CD1c-positive myeloid dendritic cell (primary cell): ENCODE measurements around the gene FCHO2.
"Not testable (repeated sequence)": the region's sequence is repeated elsewhere in the genome, so short reads cannot be mapped to it uniquely, and the experiment has no call there.

Experiments
- DNase-seq: peaks from one replicate; pipeline ENCODE4 v3.0.0-alpha.2; 2016; ENCODE audit errors: extremely low spot score

The FCHO2 gene

GRCh38 chr5:72955143-72955767 is 586 bp upstream of the FCHO2 start:
- no peak for DNase-seq

- DNase-seq, result peak; percentile 67
Observed at GRCh38 chr5:72956324-72957140, 691 bp downstream of the FCHO2 start.

- DNase-seq, result no peak
Observed at GRCh38 chr5:72957337-72957736, 1.5 kb downstream of the FCHO2 start.

DNA sequence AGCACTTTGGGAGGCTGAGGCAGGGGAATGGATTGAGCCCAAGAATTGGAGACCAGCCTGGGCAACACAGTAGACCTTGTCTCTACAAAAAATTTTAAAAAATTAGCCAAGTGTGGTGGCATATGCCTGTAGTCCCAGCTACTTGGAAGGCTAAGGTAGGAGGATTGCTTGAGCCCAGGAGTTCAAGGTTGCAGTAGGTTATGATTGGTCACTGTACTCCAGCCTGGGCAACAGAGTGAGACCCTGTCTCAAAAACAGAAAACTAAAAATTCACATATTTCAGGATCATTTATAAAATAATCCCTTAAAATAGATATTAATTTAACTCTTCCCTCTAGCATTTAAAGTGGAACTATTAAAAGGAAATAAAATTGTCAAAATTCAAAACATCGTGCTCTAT is 3.4 kb downstream of the FCHO2 start:
- DNase-seq, result no peak

GRCh38 chr5:72974481-72974880 is 18.6 kb downstream of the FCHO2 start:
- DNase-seq, result not testable (repeated sequence)

DNA sequence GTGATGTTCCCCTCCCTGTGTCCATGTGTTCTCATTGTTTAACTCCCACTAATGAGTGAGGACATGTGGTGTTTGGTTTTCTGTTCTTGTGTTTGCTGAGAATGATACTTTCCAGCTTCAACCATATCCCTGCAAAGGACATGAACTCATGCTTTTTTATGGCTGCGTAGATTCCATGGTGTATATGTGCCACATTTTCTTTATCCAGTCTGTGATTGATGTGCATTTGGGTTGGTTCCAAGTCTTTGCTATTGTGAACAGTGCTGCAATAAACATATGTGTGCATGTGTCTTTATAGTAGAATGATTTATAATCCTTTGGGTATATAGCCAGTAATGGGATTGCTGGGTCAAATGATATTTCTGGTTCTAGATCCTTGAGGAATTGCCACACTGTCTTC is 21.0 kb downstream of the FCHO2 start:
- not testable (repeated sequence) for DNase-seq

GRCh38 chr5:72985719-72986118 is 29.9 kb downstream of the FCHO2 start:
- DNase-seq, result no peak

- DNase-seq, result no peak
Observed at GRCh38 chr5:72988769-72989168, 32.9 kb downstream of the FCHO2 start.

GRCh38 chr5:72991394-72991793 is 35.6 kb downstream of the FCHO2 start:
- no peak for DNase-seq

GRCh38 chr5:72994578-72994977 is 38.7 kb downstream of the FCHO2 start:
- no peak for DNase-seq

- DNase-seq, result no peak
Observed at GRCh38 chr5:72996632-72997031, 40.8 kb downstream of the FCHO2 start.

- no peak for DNase-seq
Observed at GRCh38 chr5:72999916-73000315, 44.1 kb downstream of the FCHO2 start.

- no peak for DNase-seq
Observed at GRCh38 chr5:73005886-73006285, 50.0 kb downstream of the FCHO2 start.

DNA sequence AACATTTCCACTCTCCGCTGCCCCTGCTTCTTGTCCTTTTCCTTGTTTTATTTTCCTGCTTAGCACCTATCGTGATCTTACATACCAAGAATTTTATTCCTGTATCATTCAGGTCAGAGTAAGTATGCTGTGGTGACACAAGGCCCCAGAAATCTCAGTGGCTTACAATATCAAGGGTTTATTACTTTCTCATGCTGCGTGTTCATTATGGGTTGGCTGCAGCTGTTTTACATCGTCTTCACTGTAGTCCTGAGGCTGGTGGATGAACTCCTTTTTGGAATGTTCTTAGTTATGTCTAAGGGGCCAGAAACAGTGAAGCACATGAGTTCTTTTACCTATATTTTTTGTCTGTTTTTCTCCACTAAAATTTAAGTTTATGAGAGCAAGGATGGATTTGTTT is 51.2 kb downstream of the FCHO2 start:
- DNase-seq, result no peak

DNA sequence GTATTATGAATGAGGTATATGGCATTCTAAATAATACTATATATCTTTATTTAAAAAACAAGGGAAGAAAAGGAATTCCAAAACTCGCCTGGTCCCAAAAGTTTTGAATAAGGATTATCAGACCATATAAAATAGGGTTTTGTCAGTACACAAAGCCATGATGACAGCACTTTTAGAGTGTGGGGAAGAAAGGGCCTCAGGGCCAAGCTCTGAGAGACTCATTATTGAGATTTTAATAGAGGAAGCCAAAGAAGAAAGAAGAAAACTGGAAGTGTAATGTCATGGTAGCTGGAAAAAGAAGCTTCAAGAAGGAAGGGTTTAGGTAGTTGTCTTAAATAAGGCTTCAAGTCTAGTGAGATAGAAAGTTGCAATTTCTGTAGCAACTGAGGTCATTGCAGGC is 53.0 kb downstream of the FCHO2 start:
- DNase-seq, result no peak

DNA sequence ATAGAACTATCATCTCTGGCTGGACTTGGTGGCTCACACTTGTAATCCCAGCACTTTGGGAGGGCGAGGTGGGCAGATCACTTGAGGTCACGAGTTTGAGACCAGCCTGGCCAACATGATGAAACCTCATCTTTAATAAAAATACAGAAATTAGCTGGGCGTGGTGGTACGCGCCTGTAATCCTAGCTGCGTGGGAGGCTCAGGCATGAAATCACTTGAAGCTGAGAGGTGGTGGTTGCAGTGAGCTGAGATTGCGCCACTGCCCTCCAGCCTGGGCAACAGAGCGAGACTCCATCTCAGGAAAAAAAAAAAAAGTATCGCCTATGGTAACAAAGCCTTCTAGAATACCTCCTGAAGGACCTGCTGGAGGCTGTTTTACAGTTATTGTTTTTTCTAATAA is 55.8 kb downstream of the FCHO2 start:
- not testable (repeated sequence) for DNase-seq

- no peak for DNase-seq
Observed at GRCh38 chr5:73018892-73019291, 63.1 kb downstream of the FCHO2 start.

GRCh38 chr5:73019766-73020165 is 63.9 kb downstream of the FCHO2 start:
- DNase-seq, result no peak

GRCh38 chr5:73022471-73023169 is 66.8 kb downstream of the FCHO2 start:
- no peak for DNase-seq

GRCh38 chr5:73024946-73025544 is 69.2 kb downstream of the FCHO2 start:
- not testable (repeated sequence) for DNase-seq

GRCh38 chr5:73027361-73027760 is 71.5 kb downstream of the FCHO2 start:
- no peak for DNase-seq

DNA sequence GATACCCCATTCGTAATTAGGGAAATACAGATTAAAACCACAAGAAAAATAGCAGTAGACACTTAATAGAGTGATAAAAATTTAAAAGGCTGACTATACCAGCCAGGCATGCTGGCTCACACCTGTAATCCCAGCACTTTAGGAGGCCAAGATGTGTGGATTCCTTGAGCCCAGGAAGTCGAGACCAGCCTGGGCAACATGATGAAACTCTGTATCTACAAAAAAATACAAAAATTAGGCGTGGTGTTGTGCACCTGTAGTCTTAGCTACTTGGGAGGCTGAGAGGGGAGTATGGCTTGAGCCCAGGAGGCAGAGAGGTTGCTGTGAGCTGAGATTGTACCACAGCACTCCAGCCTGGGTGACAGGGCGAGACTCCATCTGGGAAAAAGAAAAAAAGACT is 72.0 kb downstream of the FCHO2 start:
- DNase-seq, result no peak
